Astrocyte (in vitro differentiated cells and primary cell): ENCODE measurements around the gene DYNC1I1.

ENCODE experiments used
- CTCF ChIP-seq: IDR thresholded peaks from 2 replicates; pipeline ENCODE4 v1.5.1; 2011; ENCODE audit warnings: low read depth, mild to moderate bottlenecking, inconsistent platforms, low read length, moderate library complexity; ENCODE audit not compliant: insufficient read depth
- EZH2 ChIP-seq: IDR thresholded peaks from 2 replicates; pipeline ENCODE4 v1.6.1; 2012; ENCODE audit warnings: mild to moderate bottlenecking, low read length, inconsistent platforms; ENCODE audit not compliant: insufficient read depth

- no peak for TF ChIP-seq CTCF
- TF ChIP-seq EZH2: no peak
Observed at GRCh38 chr7:96040250-96040772, 268.0 kb downstream of the DYNC1I1 start.
